Lower leg skin (tissue), 3 donors: Measurements from ENCODE around the gene DPP6.

Source experiments
- POLR2A ChIP-seq, 2 donors: fragments of 450-650 bp; IDR thresholded peaks; one replicate each; pipeline ENCODE4 v1.6.1; 2016 to 2017; ENCODE audit warnings: antibody characterized with exemption in 2 of 2, mild to moderate bottlenecking in 1 of 2, moderate library complexity in 1 of 2
- TF ChIP-seq, protein P1 (sequence below), 3 donors: fragments of 450-650 bp; IDR thresholded peaks; one replicate each; pipeline ENCODE4 v1.5.1; 2016; ENCODE audit warnings: antibody characterized with exemption in 3 of 3, mild to moderate bottlenecking in 3 of 3, moderate library complexity in 2 of 3

DNA sequence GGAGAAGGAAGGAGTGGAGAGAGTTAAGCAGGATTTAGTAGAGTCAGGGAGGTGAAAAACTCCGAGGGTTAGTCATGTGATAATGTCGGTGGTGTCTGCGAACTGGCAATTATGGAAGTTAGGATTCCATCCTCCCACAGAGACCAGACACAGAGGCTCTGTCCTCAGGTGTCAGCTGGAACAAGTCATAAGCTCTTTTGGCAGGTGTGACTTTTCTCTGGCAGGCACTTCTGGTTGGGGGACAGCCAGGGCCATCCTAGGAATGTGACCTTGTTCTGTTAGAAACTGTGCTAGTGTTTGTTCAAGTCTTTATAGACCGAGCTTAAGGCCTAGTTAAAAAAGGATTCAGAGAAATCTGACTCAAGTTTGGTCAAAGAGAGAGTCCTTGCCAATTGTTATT lies 371.0 kb downstream of the DPP6 start:
- TF ChIP-seq, protein P1, sequence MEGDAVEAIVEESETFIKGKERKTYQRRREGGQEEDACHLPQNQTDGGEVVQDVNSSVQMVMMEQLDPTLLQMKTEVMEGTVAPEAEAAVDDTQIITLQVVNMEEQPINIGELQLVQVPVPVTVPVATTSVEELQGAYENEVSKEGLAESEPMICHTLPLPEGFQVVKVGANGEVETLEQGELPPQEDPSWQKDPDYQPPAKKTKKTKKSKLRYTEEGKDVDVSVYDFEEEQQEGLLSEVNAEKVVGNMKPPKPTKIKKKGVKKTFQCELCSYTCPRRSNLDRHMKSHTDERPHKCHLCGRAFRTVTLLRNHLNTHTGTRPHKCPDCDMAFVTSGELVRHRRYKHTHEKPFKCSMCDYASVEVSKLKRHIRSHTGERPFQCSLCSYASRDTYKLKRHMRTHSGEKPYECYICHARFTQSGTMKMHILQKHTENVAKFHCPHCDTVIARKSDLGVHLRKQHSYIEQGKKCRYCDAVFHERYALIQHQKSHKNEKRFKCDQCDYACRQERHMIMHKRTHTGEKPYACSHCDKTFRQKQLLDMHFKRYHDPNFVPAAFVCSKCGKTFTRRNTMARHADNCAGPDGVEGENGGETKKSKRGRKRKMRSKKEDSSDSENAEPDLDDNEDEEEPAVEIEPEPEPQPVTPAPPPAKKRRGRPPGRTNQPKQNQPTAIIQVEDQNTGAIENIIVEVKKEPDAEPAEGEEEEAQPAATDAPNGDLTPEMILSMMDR (IDR thresholded peaks at IDR 0.05): no peak
- TF ChIP-seq POLR2A (IDR thresholded peaks at IDR 0.05): no peak
